ENCODE data around the gene PRKCG. TPM values are rescaled to one million over a fixed set of nuclear protein-coding genes. Genes with fewer than 3 reads are reported as not detected.

Gene PRKCG
- 1.4 TPM for total RNA-seq

GRCh38 chr19:53881482-53882390 lies at the start of gene PRKCG:
TSS of gene PRKCG (plus strand) at chr19:53882197. CDS start at chr19:53882495, 298 bp downstream.

DNA sequence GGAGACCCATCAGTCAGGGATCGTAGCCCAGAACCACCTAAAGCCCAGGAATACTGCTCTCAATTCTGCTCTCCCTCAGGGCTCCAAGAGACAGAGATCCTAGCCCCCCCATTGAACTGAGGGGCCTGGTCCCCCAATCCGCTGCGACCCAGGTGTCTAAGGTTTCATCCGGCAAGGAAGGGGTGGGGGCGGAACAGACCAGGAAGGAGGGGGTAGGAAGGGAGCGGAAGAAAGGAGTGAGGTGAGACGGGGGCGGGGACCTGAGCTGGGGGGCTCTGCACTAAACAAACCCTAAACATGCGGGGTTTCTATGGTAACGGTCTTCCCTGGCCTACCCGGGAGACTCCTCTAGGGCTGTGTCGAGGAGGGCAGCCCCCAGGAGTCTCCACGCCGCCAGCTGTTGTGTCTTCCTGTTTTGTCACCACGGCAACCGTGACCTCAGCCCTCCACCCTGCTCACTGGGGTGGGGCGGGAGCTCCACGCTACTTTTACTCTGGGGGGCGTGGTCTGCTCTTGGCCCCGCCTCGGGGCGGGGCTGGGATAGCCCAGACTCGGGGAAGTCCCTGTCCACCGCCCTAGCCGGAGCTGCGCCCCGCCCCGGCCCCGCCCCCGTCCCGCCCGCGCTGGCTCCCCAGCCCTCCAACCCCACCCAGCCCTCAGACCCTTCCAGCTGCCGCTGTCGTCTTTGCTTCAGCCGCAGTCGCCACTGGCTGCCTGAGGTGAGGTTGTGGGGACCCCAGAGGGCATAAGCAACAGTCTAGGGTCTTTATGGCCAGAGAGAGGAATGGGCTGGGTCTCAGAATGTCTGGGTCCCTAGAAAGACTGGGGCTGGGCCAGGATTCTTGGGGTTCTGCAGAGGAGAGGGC lies 14.5 kb upstream of the PRKCG start, which contains the start of gene MYADM:
Gene MYADM, plus strand, starts transcription at position 659 of the 866 bp plus-strand sequence. CDS start 5,647 bp downstream, outside the sequence.

DNA sequence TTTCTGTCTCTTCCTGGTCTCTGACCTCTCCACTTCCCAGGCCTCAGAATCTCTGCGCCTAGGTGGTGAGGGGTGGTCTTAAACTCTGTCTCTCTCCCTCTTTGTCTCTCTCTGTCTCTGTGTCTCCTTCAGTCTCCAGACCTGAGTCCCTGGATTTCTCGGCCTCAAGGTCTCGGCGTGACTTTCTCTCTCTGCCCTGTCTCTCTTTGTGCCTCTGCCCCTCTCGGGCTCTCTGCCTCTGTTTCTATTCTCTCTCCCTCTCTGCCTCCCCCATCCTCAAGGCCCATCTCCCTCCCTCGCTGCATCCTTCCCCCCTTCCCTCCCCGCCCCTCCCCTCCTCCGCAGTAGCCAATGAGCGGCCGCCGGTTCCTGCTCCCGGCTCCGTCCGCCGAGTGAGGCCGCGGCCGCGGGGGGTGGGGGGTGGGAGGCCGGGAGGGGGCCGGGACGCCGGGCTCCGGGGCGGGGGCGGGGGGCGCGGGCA lies 27.0 kb downstream of the PRKCG start, which contains the start of gene CACNG7:
Gene CACNG7, plus strand, starts transcription at position 344 of the 481 bp plus-strand sequence. CDS start 3,554 bp downstream, outside the sequence.

Other genes starting within 250 kb of the PRKCG start
- 1.5 TPM for gene NLRP12, start 57.9 kb upstream of the PRKCG start, total RNA-seq
- gene MYADM, start 14.3 kb upstream of the PRKCG start, total RNA-seq, result 46.3 TPM
- gene CACNG7, start 27.1 kb downstream of the PRKCG start, total RNA-seq, result 0.76 TPM
- gene CACNG8, start 80.7 kb downstream of the PRKCG start, total RNA-seq, result 0.23 TPM
- 5.7 TPM for gene CACNG6, start 109.4 kb downstream of the PRKCG start, total RNA-seq
- 2.9 TPM for gene VSTM1, start 181.7 kb downstream of the PRKCG start, total RNA-seq
- 0.18 TPM for gene TARM1, start 199.2 kb downstream of the PRKCG start, total RNA-seq
- gene OSCAR, start 218.6 kb downstream of the PRKCG start, total RNA-seq, result 1.3 TPM
- 30.8 TPM for gene NDUFA3, start 220.7 kb downstream of the PRKCG start, total RNA-seq
- 10.2 TPM for gene TFPT, start 233.5 kb downstream of the PRKCG start, total RNA-seq
- 46.2 TPM for gene PRPF31, start 233.6 kb downstream of the PRKCG start, total RNA-seq

Measured in metanephros (tissue), 1 donor.